DMS153 treated with DMSO at 0.1 percent for 48 hours (cell line): ENCODE results near the gene ISG20.

Experiments
- DNase-seq: peaks from one replicate; lab custom pipeline; 2025; ENCODE audit not compliant: unreplicated experiment; lab: John Stamatoyannopoulos, UW

ISG20 gene

GRCh38 chr15:88653200-88654064 lies 14.6 kb downstream of the ISG20 start:
- no peak for DNase-seq

- DNase-seq, result no peak
Measured at GRCh38 chr15:88654430-88655102, 15.8 kb downstream of the ISG20 start.

DNA sequence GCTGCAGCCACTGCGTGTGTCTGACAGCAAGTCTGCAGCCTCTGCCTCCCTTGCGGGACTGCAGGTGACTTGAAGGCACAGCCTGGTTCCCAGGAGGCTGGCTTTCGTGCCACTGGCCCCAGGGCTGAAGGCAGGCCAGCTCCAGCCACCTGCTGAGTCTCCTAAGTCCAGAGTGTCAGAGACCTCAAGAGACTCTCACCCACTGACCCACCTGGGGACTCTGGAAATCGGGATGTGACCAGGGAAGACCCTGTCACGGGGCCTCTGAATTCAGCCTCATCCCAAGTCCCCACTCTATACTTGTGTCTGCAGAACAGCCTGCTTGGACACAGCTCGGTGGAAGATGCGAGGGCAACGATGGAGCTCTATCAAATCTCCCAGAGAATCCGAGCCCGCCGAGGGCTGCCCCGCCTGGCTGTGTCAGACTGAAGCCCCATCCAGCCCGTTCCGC lies 16.3 kb downstream of the ISG20 start:
- no peak for DNase-seq

GRCh38 chr15:88655800-88656488 lies 17.1 kb downstream of the ISG20 start:
- DNase-seq, result no peak

GRCh38 chr15:88656760-88657221 lies 18.0 kb downstream of the ISG20 start:
- no peak for DNase-seq

DNA sequence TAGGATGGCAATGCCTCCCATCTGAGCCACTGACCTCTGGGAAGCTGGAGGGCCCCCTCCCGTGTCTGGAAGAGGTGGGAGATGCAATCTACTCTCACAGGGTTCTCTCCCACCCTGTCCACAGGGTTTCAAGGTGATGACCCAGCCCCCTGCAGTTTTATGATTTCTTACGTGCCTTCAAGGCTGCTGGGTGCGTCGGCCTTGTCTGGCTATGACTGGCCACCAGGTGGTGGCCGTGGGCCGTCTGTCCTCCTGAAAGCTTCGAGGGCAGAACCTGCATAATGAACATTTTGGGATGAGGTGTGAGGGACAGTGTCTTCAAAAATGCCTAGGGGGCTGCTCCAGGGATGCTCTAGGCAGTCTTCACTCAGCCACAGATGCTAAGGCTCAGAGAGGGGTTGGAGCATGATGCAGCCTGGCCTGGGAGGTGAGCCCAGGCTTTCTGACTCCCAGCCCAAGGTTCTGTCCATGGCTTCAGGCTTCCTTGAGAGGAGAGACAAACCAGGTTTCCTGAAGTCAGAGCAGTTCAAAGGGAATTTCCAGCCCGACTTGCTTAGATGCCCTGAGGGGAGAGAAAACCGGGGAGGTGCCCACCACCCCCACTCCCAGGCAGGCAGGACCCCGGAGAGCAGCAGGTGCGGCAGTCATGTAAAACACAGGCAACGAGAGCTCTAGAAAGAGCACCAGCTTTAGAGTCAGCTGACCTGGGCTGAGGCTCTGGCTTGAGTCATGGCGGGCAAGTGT lies 18.7 kb downstream of the ISG20 start:
- DNase-seq, result no peak

GRCh38 chr15:88658070-88658965 lies 19.5 kb downstream of the ISG20 start:
- no peak for DNase-seq

GRCh38 chr15:88658972-88659931 lies 20.4 kb downstream of the ISG20 start:
- no peak for DNase-seq

GRCh38 chr15:88661041-88661700 lies 22.4 kb downstream of the ISG20 start:
- DNase-seq, result no peak

GRCh38 chr15:88661761-88662556 lies 23.1 kb downstream of the ISG20 start:
- DNase-seq, result no peak

- no peak for DNase-seq
Measured at GRCh38 chr15:88663141-88663621, 24.4 kb downstream of the ISG20 start.

GRCh38 chr15:88664151-88664778 lies 25.4 kb downstream of the ISG20 start:
- no peak for DNase-seq

DNA sequence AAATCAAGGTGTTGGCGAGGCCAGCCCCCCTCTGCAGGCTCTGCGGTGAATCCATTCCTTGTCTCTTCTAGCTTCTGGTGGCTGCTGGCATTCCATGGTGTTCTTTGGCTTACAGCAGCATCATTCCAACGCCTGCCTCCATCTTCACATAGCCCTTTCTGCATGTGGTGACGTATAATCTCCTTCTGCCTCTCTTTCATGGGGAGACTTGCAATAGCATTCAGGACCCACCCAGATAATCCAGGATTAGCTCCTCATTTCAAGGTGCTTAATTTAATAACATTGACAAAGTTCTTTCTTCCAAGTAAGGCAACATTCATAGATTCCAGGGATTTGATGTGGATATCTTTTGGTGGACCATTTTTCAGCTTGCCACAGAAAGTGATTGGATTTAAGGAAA lies 35.8 kb downstream of the ISG20 start:
- no peak for DNase-seq

DNA sequence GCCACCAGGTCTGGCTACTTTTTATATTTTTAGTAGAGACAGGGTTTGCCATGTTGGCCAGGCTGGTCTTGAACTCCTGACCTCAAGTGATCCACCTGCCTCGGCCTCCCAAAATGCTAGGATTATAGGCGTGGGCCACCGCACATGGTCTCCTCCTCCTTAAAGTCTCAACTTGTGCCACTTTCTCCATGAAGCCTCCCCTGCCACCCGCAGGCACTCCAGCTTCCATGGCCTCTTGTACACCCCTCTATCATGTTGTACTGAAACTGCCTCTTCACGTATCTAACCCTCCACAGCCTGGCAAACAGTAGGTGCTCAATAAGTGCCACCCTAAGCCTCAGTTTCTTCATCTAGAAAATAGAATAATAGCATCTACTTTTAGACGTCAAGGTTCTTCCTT lies 39.9 kb downstream of the ISG20 start:
- no peak for DNase-seq

DNA sequence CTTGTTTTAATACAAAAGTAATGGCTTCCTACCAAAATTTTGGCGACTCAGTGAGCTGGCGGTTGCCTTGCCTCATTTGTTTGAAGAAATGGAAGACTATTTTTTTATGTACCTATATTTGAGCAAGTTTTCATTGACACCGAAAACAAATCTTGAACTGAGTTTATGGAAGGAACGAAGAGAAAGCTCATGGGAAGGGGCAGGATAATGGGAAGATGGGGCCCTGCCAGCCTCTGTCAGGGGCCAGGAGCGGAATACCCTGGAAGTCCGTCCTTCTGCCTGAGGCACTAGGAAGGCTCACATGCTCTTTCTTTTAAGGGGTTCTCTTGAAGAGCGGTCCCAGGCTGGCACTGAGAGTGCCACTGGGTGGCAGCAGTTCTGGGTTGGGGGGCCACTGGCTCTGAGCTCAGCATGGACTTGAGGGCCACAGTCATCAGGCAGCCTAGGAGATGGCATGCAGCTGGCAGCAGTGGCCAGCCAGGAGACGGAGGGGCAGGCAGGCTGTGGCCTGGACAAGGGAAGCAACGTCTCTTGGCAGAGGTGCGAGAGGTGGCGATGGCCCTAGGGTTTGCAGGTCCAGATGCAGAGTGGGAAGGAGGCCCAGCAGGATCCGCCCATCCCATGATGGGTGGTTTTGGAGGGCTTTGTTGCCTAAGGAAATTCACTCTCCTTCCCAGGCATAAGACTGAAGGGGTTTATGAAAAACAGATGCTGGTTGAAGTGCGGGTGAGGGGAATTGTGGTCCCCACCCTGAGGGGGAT lies 41.6 kb downstream of the ISG20 start:
- no peak for DNase-seq

DNA sequence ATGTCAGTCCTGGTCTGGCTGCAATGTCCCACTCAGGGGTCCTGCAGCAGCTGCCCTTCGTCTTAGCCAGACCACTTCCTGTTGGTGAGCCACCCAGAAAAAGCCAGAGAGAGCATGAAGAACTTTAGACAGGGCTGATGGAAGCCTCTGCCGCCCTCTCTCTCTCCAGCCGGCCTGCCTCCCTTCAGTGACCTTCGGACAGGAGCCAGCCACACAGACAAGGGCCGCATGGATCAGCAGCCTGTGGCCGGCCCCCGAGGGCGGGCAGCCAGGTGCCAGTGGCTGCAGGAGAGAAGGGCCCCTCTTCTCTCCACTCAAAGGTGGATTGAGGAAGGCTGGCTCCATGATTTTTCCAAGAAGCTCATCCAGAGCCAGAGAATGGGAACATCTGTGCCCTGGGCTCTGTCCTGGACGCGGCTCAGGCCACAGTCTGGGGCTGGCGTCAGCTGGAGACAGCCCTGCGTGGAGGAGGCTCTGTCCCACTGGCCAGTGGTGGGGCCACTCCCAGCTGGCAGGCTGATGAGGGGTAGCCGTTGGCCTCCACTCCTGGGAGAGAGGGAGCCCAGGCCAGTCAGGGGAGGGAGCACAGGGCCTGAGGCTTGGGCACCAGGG lies 42.9 kb downstream of the ISG20 start:
- no peak for DNase-seq
